Fibroblast of mammary gland (primary cell): ENCODE measurements around the gene MIB1.

Experiments
- DNase-seq: peaks from one replicate; pipeline ENCODE4 v3.0.0-alpha.2; 2010; ENCODE audit warnings: low read depth
- H3K4me3 ChIP-seq: 2 replicates; pipeline ENCODE4 v1.5.1; 2011; ENCODE audit warnings: low read depth, mild to moderate bottlenecking, low read length, moderate library complexity; ENCODE audit not compliant: control insufficient read depth
- CTCF ChIP-seq: conservative IDR thresholded peaks from 2 replicates; pipeline ENCODE4 v1.5.1; 2011; ENCODE audit warnings: low read depth, low read length, inconsistent platforms; ENCODE audit not compliant: control insufficient read depth, insufficient read depth

MIB1 gene

DNA sequence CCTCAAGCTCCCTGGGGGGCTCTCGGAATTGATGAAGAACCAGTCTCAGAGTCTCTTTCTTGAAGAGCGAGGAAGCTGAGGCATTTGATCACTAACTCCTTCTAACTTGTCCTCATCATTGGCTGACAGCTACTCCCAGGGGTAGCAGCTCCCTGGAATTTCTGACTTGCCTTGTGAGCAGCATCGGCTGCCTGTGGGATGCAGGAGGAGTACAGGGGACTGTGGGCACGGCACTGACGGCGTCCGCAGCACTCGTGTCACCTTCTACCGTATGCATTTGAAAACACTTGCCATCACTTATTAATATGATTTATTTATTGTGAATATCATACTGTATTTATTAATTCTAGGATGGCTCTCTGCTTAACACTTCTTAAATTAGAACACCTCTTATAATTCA is 175.0 kb downstream of the MIB1 start:
- no peak for TF ChIP-seq CTCF
- DNase-seq: no peak
- H3K4me3 ChIP-seq: no peak overlapping the region

DNA sequence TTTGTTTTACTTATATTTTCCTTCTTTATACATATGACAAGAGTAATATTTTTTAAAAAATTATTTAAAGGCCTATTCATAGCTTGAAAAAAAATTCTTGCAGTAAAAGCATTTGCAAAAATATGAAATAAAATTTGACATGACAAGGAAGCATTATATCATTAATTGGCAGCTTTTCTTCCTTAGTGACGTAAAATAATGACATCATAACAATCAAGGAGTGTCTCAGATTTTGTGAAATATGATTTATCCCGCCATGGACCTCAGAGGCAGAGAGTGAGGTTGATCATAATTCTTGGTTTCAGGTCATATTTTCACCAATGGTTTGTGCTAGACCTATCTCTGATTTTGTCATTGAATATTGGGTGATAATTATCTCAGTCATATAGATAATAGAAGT is 176.0 kb downstream of the MIB1 start:
- TF ChIP-seq CTCF: no peak

DNA sequence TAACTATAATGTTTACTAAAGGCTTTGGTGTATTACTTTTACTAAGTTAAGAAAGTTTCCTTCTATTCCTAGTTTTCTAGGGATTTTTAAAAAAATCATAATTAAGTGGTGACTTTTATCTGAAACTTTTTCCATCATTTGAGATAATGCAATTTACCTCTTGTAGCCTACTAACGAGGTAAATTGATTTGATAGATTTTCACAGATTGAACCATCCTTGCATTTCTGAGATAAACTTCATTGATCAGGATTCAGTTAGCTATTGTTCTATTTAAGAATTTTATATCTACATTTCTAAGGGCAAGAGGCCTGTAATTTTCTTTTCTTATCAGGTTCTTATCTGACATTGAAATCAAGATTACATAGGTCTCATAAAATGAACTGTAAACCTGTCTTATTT is 178.1 kb downstream of the MIB1 start:
- H3K4me3 ChIP-seq: no peak overlapping the region
- TF ChIP-seq CTCF: no peak
- DNase-seq: no peak

More for the DNA sequence above, 176.0 kb downstream of the MIB1 start:
- H3K4me3 ChIP-seq: no peak overlapping the region
- DNase-seq: no peak
